K562 (cell line): ENCODE results near the gene RNF168. TPM values are rescaled to one million over a fixed set of nuclear protein-coding genes. Genes with fewer than 3 reads are reported as not detected.

Experiments used
- ATF7 ChIP-seq: fragments of 450-650 bp; IDR thresholded peaks from 2 replicates; pipeline ENCODE4 v1.7.1; 2014; ENCODE audit warnings: mild to moderate bottlenecking, moderate library complexity
- C11orf30 ChIP-seq: fragments of 450-650 bp; IDR thresholded peaks from 2 replicates; pipeline ENCODE4 v1.6.1; 2016; ENCODE audit warnings: low read depth, mild to moderate bottlenecking
- DNMT1 ChIP-seq: fragments of 450-650 bp; IDR thresholded peaks from 2 replicates; pipeline ENCODE4 v1.6.1; 2016; ENCODE audit warnings: antibody characterized with exemption, mild to moderate bottlenecking
- ETV1 ChIP-seq: fragments of 450-650 bp; conservative IDR thresholded peaks from 2 replicates; pipeline ENCODE4 v1.6.1; 2016; ENCODE audit warnings: missing genetic modification characterization, control low read depth, low read depth, missing compliant biosample characterization
- ETV6 ChIP-seq, 3 experiments: fragments of 150-350 bp in 1 of 3; sonication (generic) in 1 of 3; formaldehyde crosslinking in 1 of 3; IDR thresholded peaks; 2 replicates each; pipeline versions ENCODE4 v1.6.1 to v1.8.0; 2014 to 2022; ENCODE audit warnings: borderline replicate concordance in 2 of 3, low read depth in 2 of 3, antibody characterized with exemption in 1 of 3, low read length in 1 of 3, mild to moderate bottlenecking in 1 of 3, missing genetic modification reagents in 1 of 3
- HES1 ChIP-seq: fragments of 450-650 bp; IDR thresholded peaks from 2 replicates; pipeline ENCODE4 v1.6.1; 2016; ENCODE audit warnings: low read depth, mild to moderate bottlenecking, moderate library complexity
- KAT7 ChIP-seq: sonication (generic); formaldehyde crosslinking; IDR thresholded peaks from 2 replicates; pipeline ENCODE4 v1.8.0; 2022; ENCODE audit warnings: missing genetic modification reagents, mild to moderate bottlenecking, borderline replicate concordance
- KAT8 ChIP-seq: fragments of 450-650 bp; IDR thresholded peaks from 2 replicates; pipeline ENCODE4 v1.6.1; 2016; ENCODE audit warnings: low read depth, mild to moderate bottlenecking
- KLF1 ChIP-seq: fragments of 450-650 bp; IDR thresholded peaks from 2 replicates; pipeline ENCODE4 v1.6.1; 2016; ENCODE audit warnings: missing genetic modification characterization, missing compliant biosample characterization
- KLF6 ChIP-seq: fragments of 250-450 bp; sonication (Bioruptor Pico); IDR thresholded peaks from 2 replicates; pipeline ENCODE4 v1.4.0; 2020; ENCODE audit warnings: mild to moderate bottlenecking, moderate library complexity, borderline replicate concordance
- MLLT1 ChIP-seq, 2 experiments: fragments of 450-650 bp; IDR thresholded peaks; 2 replicates each; pipeline ENCODE4 v1.6.1; 2016
- NRF1 ChIP-seq, 2 experiments: fragments of 450-650 bp; IDR thresholded peaks in 1 of 2; conservative IDR thresholded peaks in 1 of 2; 2 replicates each; pipeline ENCODE4 v1.6.1; 2014; ENCODE audit warnings: mild to moderate bottlenecking in 2 of 2
- PHB ChIP-seq: fragments of 250-450 bp; sonication (Bioruptor Pico); IDR thresholded peaks from 2 replicates; pipeline ENCODE4 v1.5.0; 2021
- RUNX1 ChIP-seq: sonication (generic); IDR thresholded peaks from 2 replicates; pipeline ENCODE4 v1.6.1; 2016; ENCODE audit warnings: antibody characterized with exemption, low read depth
- STAG1 ChIP-seq: sonication (generic); formaldehyde crosslinking; IDR thresholded peaks from 2 replicates; pipeline ENCODE4 v1.5.0; 2020; ENCODE audit warnings: missing genetic modification reagents, borderline replicate concordance
- STAT5B ChIP-seq: fragments of 250-450 bp; sonication (Bioruptor Pico); IDR thresholded peaks from 2 replicates; pipeline ENCODE4 v1.8.0; 2021; ENCODE audit warnings: mild to moderate bottlenecking, inconsistent platforms
- ZBTB2 ChIP-seq: fragments of 450-650 bp; IDR thresholded peaks from 2 replicates; pipeline ENCODE4 v1.6.1; 2016; ENCODE audit warnings: antibody characterized with exemption
- ZBTB43 ChIP-seq: sonication (generic); formaldehyde crosslinking; IDR thresholded peaks from 2 replicates; pipeline ENCODE4 v1.8.0; 2023; ENCODE audit warnings: mild to moderate bottlenecking, missing genetic modification reagents
- ZNF274 ChIP-seq: IDR thresholded peaks from 2 replicates; pipeline ENCODE4 v1.6.1; 2011; ENCODE audit warnings: low read depth, mild to moderate bottlenecking, low read length, moderate library complexity, borderline replicate concordance
- ZNF398 ChIP-seq: fragments of 250-450 bp; sonication (Bioruptor Pico); IDR thresholded peaks from 2 replicates; pipeline ENCODE4 v1.8.0; 2021; ENCODE audit warnings: moderate library complexity, mild to moderate bottlenecking, inconsistent platforms
- ZNF511 ChIP-seq: sonication (generic); formaldehyde crosslinking; IDR thresholded peaks from 2 replicates; pipeline ENCODE4 v1.8.0; 2022; ENCODE audit warnings: mild to moderate bottlenecking, missing genetic modification reagents
- ZNF57 ChIP-seq: fragments of 450-650 bp; formaldehyde crosslinking; IDR thresholded peaks from 2 replicates; pipeline ENCODE4 v1.4.0; 2020; ENCODE audit warnings: mild to moderate bottlenecking, moderate library complexity
- ZNF785 ChIP-seq: fragments of 250-450 bp; sonication (Bioruptor Pico); IDR thresholded peaks from 2 replicates; pipeline ENCODE4 v1.4.0; 2020; ENCODE audit warnings: mild to moderate bottlenecking
- polyA plus RNA-seq, 8 experiments: library from polyadenylated mRNA; depleted of rRNA in 4 of 8; stranded (reverse) in 5 of 8; unstranded in 3 of 8; fragments of >200 nt; fragmentation: Nextera tagmentation in 2 of 8; fragmentation: Illumina TruSeq in 1 of 8; extraction: Ambion mirVana in 2 of 8; extraction: Trizol in 1 of 8; gene quantifications; 2 replicates each; pipeline versions ENCODE4 v1.2.1 to v1.2.3, GENCODE V29; 2011 to 2014; ENCODE audit warnings: inconsistent platforms in 1 of 8, missing spikeins in 1 of 8
- total RNA-seq, 7 experiments: library from RNA; depleted of rRNA in 6 of 7; stranded (reverse); fragments of >200 nt in 6 of 7; fragmentation: Illumina TruSeq in 2 of 7; extraction: Trizol in 2 of 7; gene quantifications; 2 replicates each; pipeline versions ENCODE4 v1.2.1 to v1.2.3, GENCODE V29; 2011 to 2021; ENCODE audit warnings: low replicate concordance in 1 of 7

RNF168 gene
- total and polyA plus RNA-seq, 9 of the 15 experiments (the other 6 are each of a cell fraction or from before 2014, with no cell fraction given): 6.0 to 32.1 (median 16.6) TPM

GRCh38 chr3:196502775-196503195 is 783 bp downstream of the RNF168 start (continued):
- no peak for TF ChIP-seq ZBTB43 (CRISPR knock-in tag)
- TF ChIP-seq RUNX1: no peak
- no peak for TF ChIP-seq PHB
- TF ChIP-seq KLF6 (CRISPR knock-in tag): no peak
- 0 out of 2 replicates have a peak, but pooled peaks have one; percentile 21 for TF ChIP-seq ZNF511 (CRISPR knock-in tag)
- TF ChIP-seq KAT8: no peak
- TF ChIP-seq ATF7: no peak
- TF ChIP-seq ZNF785 (CRISPR knock-in tag): no peak
- no peak for TF ChIP-seq STAT5B (CRISPR knock-in tag)
- TF ChIP-seq ZBTB2: no peak
- TF ChIP-seq ZNF398 (CRISPR knock-in tag): no peak
- TF ChIP-seq KLF1 (tag): no peak
- TF ChIP-seq STAG1: no peak
- 0 out of 2 replicates have a peak, but pooled peaks have one; percentile 69 for TF ChIP-seq DNMT1
- no peak for TF ChIP-seq ETV6 (IDR thresholded peaks at IDR 0.05; ENCODE audit: borderline replicate concordance in 1 of 2, low read depth in 2 of 2, low read length in 1 of 2)
- TF ChIP-seq ETV6 (CRISPR knock-in tag; IDR thresholded peaks at IDR 0.05; ENCODE audit: borderline replicate concordance): no peak
- TF ChIP-seq NRF1 (conservative IDR thresholded peaks at IDR 0.05 in 1 of 2, IDR thresholded peaks at IDR 0.05 in 1 of 2): no peak
- no peak for TF ChIP-seq KAT7 (CRISPR knock-in tag)
- TF ChIP-seq C11orf30: peak; percentile 33; the same call in 1 of the 2 replicates
- peak; percentile 59 to 86 for TF ChIP-seq MLLT1 (IDR thresholded peaks at IDR 0.05)
- no peak for TF ChIP-seq ETV1 (tag)
- no peak for TF ChIP-seq ZNF274
- TF ChIP-seq HES1: no peak
- TF ChIP-seq ZNF57 (CRISPR knock-in tag): no peak
